HG03565 (cell line): Measurements from ENCODE around the gene OTOG.

Experiments used
- ATAC-seq: cut with Tn5 transposase; IDR thresholded peaks from one replicate; pipeline ENCODE4 v1.9.1; 2021; ENCODE audit warnings: mild to moderate bottlenecking, moderate library complexity; ENCODE audit not compliant: unreplicated experiment

The OTOG gene

DNA sequence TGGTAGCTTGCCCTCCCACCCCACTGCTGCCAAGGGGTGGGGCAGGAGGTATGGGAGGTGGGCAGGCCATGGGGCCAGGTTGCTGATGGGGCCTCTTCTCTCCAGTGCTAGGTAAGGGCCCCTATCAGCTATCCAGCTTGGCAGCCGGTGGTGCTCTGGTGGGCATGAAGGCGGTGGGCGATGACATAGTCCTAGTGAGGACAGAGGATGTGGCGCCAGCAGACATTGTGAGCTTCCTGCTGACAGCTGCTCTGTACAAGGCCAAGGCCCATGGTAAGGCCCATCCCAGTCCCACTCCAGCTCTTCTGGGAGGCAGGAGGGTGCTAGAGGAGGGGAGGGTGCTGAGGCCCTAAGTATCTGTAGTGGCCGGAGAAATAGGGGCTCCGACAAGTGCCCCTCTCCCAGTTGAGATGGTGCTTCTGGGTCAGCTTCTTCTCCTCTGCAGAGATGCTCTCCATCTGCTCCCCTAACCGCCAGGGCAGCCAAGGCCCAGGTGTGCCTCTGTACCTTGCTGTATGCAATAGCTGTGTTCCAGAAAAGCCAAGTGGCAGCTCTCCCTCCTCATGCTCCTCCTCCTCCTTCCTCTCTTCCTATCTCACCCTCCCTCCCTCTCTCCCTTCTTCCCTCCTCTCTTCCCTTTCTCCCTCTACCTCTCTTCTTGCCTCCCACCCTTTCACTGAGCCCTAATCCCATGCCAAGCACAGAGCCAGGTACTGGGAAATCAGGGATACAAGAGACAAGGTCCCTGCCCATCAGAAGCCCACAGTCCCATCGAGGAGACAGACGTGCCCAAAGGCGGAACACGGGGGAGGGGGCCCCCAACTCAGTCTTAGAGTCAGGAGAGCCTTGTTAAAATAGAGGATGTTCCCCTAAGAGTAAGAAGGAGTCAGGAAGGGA is 55.3 kb downstream of the OTOG start:
- ATAC-seq = no peak

- ATAC-seq = no peak
These were observed 56.2 kb downstream of the OTOG start for GRCh38 chr11:17603056-17603825.

GRCh38 chr11:17604201-17604914 is 57.3 kb downstream of the OTOG start:
- no peak for ATAC-seq

DNA sequence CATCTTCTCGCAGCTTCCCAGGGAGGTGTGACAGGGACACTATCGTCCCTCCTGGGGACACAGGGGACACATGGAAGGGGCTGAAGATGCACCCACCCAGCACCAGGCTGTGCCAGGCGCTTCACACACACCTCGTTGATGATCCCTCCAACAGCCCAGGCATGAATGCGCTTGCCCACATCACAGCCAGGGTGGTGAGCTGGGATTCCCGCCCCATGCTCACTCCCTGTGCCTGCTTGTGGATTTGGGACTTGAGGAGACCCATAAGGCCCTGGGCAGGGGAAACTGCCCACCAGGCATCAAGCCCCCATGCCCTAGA is 57.8 kb downstream of the OTOG start:
- ATAC-seq = no peak

DNA sequence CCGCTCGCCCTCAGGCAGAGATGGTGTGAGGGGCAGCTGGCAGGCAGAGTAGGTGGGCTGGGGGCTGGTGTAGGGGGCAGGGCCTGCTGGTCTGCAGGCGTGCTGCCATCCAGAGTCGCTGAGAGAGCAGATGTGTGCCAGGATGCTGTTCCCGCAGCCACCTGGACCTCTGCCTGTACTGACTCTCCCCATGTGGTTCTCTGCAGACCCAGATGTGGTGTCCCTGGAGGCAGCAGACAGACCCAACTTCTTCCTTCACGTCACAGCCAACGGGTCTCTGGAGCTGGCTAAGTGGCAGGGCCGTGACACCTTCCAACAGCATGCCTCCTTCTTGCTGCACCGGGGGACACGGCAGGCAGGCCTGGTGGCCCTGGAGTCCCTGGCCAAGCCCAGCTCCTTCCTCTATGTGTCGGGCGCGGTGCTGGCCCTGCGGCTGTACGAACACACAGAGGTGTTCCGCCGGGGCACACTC is 58.6 kb downstream of the OTOG start:
- ATAC-seq = no peak

GRCh38 chr11:17606233-17607082 is 59.4 kb downstream of the OTOG start:
- no peak for ATAC-seq

DNA sequence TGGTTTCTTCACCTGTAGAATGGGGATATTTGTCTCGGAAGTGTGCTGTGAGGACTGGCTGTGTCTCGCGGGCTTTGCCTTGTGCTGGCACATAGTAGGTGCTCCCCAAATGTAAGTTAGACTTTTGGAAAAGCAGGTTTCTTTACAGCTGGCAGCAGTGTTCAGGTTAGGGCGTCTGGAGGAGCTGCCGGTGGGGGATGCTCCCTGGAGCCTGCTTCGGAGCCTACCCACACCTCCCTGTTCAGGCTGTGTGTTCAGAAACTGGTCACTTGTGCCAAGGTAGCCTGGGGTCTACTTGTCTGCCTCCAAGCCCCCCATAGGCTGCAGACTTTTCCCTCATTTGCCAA is 60.0 kb downstream of the OTOG start:
- ATAC-seq = no peak

GRCh38 chr11:17607591-17608570 is 60.8 kb downstream of the OTOG start:
- no peak for ATAC-seq

GRCh38 chr11:17608821-17609220 is 61.8 kb downstream of the OTOG start:
- no peak for ATAC-seq

DNA sequence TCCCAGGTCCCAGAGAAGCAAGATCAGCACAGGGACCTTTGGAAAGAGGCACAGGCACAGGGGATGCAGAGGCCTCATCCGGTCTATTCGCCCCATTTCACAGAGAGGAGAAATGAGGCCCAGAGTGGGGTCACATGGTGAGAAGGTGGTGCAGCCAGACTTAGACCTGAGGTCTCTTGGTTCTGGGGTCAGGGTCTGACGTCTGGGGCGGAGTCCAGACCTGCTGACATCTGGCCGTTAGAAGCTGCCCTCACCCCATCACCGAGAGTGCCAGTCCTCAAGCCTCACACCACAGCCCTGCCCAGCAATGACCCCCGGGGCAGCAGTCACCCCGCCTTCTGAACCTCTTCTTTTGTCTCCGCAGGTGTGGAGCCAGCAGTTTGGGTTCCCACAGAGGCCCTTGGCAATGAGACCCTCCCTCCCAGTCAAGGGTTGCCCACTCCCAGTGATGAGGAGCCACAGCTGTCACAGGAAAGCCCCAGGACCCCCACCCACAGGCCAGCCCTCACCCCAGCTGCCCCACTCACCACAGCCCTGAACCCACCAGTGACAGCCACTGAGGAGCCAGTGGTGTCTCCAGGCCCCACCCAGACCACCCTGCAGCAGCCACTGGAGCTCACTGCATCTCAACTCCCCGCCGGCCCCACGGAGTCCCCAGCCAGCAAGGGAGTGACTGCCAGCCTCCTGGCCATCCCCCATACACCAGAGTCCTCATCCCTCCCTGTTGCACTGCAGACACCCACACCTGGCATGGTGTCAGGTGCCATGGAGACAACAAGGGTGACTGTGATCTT is 62.4 kb downstream of the OTOG start:
- no peak for ATAC-seq

DNA sequence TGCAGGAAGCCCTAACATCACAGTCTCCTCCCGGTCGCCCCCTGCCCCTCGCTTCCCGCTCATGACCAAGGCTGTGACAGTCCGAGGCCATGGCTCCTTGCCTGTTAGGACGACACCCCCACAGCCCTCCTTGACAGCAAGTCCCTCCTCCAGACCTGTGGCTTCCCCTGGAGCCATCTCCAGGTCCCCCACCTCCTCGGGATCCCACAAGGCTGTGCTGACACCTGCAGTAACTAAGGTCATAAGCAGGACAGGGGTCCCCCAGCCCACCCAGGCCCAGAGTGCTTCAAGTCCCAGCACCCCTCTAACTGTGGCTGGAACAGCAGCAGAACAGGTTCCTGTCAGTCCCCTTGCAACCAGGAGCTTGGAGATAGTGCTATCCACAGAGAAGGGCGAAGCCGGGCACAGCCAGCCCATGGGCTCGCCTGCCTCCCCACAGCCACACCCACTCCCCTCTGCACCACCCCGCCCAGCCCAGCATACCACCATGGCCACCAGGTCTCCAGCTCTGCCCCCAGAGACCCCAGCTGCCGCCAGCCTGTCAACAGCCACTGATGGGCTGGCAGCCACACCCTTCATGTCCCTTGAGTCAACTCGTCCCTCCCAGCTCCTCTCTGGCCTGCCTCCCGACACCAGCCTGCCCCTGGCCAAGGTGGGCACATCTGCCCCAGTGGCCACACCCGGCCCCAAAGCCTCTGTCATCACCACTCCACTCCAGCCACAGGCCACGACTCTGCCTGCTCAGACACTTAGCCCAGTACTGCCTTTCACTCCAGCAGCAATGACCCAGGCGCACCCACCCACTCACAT is 63.2 kb downstream of the OTOG start:
- ATAC-seq = no peak

DNA sequence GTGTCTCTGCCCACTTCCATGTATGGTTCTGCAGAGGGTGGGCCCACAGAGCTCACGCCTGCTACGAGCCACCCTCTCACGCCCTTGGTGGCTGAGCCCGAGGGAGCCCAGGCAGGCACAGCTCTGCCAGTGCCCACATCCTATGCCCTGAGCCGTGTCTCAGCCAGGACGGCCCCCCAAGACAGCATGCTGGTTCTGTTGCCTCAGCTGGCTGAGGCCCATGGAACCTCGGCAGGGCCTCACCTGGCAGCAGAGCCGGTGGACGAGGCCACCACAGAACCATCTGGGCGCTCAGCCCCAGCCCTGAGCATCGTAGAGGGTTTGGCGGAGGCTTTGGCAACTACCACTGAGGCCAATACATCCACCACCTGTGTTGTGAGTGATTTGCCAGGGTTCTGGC is 64.0 kb downstream of the OTOG start:
- no peak for ATAC-seq

- no peak for ATAC-seq
These were observed 64.6 kb downstream of the OTOG start for GRCh38 chr11:17611503-17612220.

DNA sequence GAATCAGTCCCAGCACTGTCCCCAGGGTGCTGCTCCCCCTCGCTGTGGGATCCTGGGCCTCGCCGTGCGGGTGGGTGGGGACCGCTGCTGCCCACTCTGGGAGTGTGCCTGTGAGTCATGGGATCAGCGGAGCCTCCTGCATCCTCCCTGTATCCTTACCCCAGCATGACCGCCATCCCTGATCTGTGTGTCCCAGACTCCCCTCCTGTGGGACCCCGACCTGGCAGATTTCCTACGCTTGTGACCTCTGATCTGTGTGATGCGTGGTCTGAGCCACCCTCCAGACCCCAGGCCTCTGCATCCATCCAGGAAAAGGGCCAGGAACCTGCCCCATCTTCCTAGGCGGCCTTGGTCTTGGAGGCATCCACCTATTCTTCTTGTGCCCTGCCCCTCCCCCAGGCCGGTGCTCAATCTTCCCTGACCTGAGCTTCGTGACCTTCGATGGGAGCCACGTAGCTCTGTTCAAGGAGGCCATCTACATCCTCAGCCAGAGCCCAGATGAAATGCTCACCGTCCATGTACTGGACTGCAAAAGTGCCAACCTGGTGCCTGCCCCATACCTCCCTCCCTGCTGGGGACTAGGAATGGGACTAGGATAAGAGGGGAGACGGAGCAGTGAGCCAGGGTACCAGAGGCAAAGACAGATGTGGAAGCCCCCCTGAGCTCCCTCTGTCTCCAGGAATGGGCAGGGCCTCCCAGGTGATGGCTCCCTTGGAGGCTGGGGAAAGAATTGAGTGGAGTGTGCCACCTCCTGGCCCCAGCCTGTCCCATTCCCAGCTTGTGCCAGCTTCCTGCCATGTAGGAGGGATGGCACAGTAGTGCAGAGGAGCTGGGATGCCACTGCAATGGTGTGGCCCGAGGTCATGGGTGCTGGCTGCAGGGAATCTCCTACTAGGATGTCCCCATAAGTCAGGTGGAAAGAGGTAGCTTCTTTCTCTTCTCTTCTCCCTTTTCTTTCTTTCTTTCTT is 65.4 kb downstream of the OTOG start:
- ATAC-seq = no peak

DNA sequence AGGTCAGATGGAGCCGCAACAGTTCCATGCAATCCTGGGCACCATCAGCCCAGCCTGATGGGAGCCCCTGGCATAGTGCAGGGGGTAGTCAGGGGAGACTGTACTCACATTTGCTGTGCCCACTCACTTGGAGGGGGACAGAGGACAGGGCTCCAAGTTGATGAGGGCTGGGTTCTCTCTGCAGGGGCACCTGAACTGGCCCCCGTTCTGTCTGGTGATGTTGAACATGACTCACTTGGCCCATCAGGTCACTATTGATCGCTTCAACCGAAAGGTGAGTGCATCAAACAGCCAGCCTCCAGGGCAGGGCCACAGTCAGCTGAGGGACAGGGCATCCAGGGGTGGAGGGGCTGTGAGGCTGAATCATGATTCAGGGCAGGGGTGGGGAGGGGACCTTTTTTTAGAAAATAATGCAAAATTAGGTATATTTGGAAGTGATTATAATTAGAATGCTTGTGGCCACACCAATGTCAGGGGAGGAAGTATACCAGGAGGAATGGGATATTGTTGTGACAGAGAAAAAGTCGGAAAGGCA is 66.4 kb downstream of the OTOG start:
- no peak for ATAC-seq

- no peak for ATAC-seq
These were observed 66.9 kb downstream of the OTOG start for GRCh38 chr11:17613983-17614382.
